ENCODE data around the gene OLFML2A. TPM values are rescaled to one million over a fixed set of nuclear protein-coding genes. Genes with fewer than 3 reads are reported as not detected.

The OLFML2A gene
- total RNA-seq, 1 experiment from 2014 or later = 1.4 TPM

DNA sequence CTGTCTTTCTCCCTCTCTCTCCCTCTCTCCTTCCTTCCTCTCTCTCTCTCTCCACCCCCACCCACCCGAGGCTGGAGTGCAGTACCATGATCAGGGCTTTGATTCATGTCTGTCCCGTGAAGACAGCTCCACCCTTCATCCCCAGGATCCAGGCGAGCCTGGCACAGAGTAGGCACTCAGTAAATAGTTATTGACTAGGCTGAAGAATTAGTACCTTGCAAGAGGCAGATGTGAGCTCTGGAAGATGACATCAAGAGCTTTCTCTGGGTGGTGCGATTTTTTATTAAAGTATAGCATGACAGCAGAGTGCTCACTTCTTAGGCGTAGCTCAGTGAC is 52.4 kb downstream of the OLFML2A start:
- ChIA-PET POLR2A (ENCODE audit: low non-redundant PET) (no interaction called here), CTCF (interaction anchor here (1.0 to 1.5 kb wide), 3 partner anchors 11 to 58 kb away, joined by 3 to 5 read pairs (median 3); partner anchors contain the start of gene WDR38)
- DNase-seq (ENCODE audit: low spot score) = no peak
- Histone ChIP-seq H3K27ac (ENCODE audit: low read depth, low read length, poor library complexity, severe bottlenecking) (no peak overlapping the region), H3K36me3 (ENCODE audit: insufficient read depth, low read length, poor library complexity, severe bottlenecking) (no peaks in the 10 kb centered on the region), H3K9me3 (ENCODE audit: low read depth, low read length, poor library complexity, severe bottlenecking) (no peaks in the 10 kb centered on the region), H3K4me1 (ENCODE audit: insufficient read depth, low read length, poor library complexity, severe bottlenecking) (peaks cover 12% of the 10 kb centered on the region), H3K4me3 (ENCODE audit: low read depth, low read length, poor library complexity, severe bottlenecking) (no peak overlapping the region), H3K27me3 (replicated peaks; ENCODE audit: insufficient read depth, low read depth, low read length, poor library complexity) (no peaks in the 10 kb centered on the region)
- intact Hi-C loops (cut with micrococcal nuclease; ENCODE audit: unreplicated experiment) = no loop called here
- TF ChIP-seq EZH2 (IDR thresholded peaks at IDR 0.05; ENCODE audit: borderline replicate concordance, low read depth, low read length, poor library complexity, severe bottlenecking) (no peak), CTCF (conservative IDR thresholded peaks at IDR 0.05; ENCODE audit: low read depth, low read length) (no peak)
- no TSS peak for BruUV-seq (replicated peaks)

- no TSS peak for BruUV-seq (replicated peaks)
- TF ChIP-seq CTCF (conservative IDR thresholded peaks at IDR 0.05; ENCODE audit: low read depth, low read length) (no peak), EZH2 (IDR thresholded peaks at IDR 0.05; ENCODE audit: borderline replicate concordance, low read depth, low read length, poor library complexity, severe bottlenecking) (no peak)
- no peak for DNase-seq (ENCODE audit: low spot score)
- Histone ChIP-seq H3K36me3 (ENCODE audit: insufficient read depth, low read length, poor library complexity, severe bottlenecking) (no peaks in the 10 kb centered on the region), H3K27me3 (replicated peaks; ENCODE audit: insufficient read depth, low read depth, low read length, poor library complexity) (no peaks in the 10 kb centered on the region), H3K4me1 (ENCODE audit: insufficient read depth, low read length, poor library complexity, severe bottlenecking) (peaks cover 24% of the 10 kb centered on the region), H3K9me3 (ENCODE audit: low read depth, low read length, poor library complexity, severe bottlenecking) (no peaks in the 10 kb centered on the region), H3K27ac (ENCODE audit: low read depth, low read length, poor library complexity, severe bottlenecking) (no peak overlapping the region), H3K4me3 (ENCODE audit: low read depth, low read length, poor library complexity, severe bottlenecking) (no peak overlapping the region)
- CTCF ChIA-PET = interaction anchor here (1.5 kb wide), 1 partner anchor 59 kb away, joined by 3 read pairs; no protein-coding TSS in a partner anchor
- intact Hi-C loops (cut with micrococcal nuclease; ENCODE audit: unreplicated experiment) = no loop called here
- POLR2A ChIA-PET (ENCODE audit: low non-redundant PET) = no interaction called here
These were observed 53.7 kb downstream of the OLFML2A start for GRCh38 chr9:124830593-124830992.

DNA sequence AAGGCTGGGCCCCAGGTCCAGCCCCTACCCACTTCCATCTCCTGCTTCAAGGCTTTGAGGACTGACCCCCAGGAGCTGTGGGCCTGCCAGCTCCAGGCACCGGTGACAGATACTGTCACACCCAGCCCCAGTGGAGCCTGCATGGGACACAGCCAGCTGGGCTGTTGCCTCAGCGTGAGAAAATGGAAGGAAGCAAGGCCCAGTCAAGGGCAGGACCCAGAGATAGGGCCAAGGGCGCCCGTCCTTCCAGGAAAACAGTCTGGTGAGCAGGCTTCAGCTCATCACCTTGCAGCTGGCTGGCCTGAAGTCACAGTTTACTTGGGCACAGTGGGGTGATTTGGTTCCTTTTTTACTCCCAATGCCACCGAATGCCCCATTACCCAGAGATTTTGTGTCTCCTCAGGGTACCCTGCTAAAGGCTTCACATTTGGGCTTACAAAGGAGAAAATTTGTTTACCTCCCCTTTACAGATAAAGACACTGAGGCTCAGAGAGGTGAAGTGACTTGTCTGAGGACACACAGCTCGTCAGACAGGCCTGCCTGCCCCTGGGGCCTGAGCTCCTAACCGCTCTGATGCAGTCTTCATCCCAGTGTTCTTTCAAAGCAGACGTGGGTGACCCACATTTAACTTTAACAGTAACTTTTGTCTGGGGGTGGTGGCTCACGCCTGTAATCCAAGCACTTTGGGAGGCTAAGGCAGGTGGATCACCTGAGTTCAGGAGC is 54.9 kb downstream of the OLFML2A start:
- DNase-seq (ENCODE audit: low spot score) = no peak
- Histone ChIP-seq H3K27me3 (replicated peaks; ENCODE audit: insufficient read depth, low read depth, low read length, poor library complexity) (no peaks in the 10 kb centered on the region), H3K36me3 (ENCODE audit: insufficient read depth, low read length, poor library complexity, severe bottlenecking) (no peaks in the 10 kb centered on the region), H3K9me3 (ENCODE audit: low read depth, low read length, poor library complexity, severe bottlenecking) (no peaks in the 10 kb centered on the region), H3K4me1 (ENCODE audit: insufficient read depth, low read length, poor library complexity, severe bottlenecking) (peaks cover 25% of the 10 kb centered on the region), H3K27ac (ENCODE audit: low read depth, low read length, poor library complexity, severe bottlenecking) (peak overlapping the region; percentile 78), H3K4me3 (ENCODE audit: low read depth, low read length, poor library complexity, severe bottlenecking) (no peak overlapping the region)
- intact Hi-C loops (cut with micrococcal nuclease; ENCODE audit: unreplicated experiment) = no loop called here
- TF ChIP-seq EZH2 (IDR thresholded peaks at IDR 0.05; ENCODE audit: borderline replicate concordance, low read depth, low read length, poor library complexity, severe bottlenecking) (no peak), CTCF (conservative IDR thresholded peaks at IDR 0.05; ENCODE audit: low read depth, low read length) (no peak)
- POLR2A ChIA-PET (ENCODE audit: low non-redundant PET) = no interaction called here
- CTCF ChIA-PET = interaction anchor here (0.7 kb wide), 2 partner anchors 55 to 60 kb away, joined by 3 read pairs; partner anchors contain the start of gene OLFML2A
- no TSS peak for BruUV-seq (replicated peaks)

Measured in A673 (cell line).